GM12873 (cell line): ENCODE data around the gene NUP62.

Experiments
- CTCF ChIP-seq: IDR thresholded peaks from 2 replicates; pipeline ENCODE4 v1.5.1; 2012; ENCODE audit warnings: low read depth, mild to moderate bottlenecking, moderate library complexity, low read length, control low read depth; ENCODE audit not compliant: insufficient read depth; ENCODE audit errors: missing control alignments

The NUP62 gene

GRCh38 chr19:49929121-49929610, at the start of gene NUP62, which contains the start of gene ATF5:
TSS of gene NUP62 (minus strand) at chr19:49929504. CDS start at chr19:49909807, 19,697 bp downstream.
TSS of gene ATF5 (plus strand) at chr19:49929205. CDS start at chr19:49930851, 1,646 bp downstream.
- no peak for TF ChIP-seq CTCF

GRCh38 chr19:49978324-49978723, 49.0 kb upstream of the NUP62 start:
- TF ChIP-seq CTCF = no peak

- no peak for TF ChIP-seq CTCF
These were observed 48.6 kb upstream of the NUP62 start for GRCh38 chr19:49977881-49978280.

- no peak for TF ChIP-seq CTCF
These were observed 47.8 kb upstream of the NUP62 start for GRCh38 chr19:49977076-49977475.

- TF ChIP-seq CTCF = no peak
These were observed 47.2 kb upstream of the NUP62 start for GRCh38 chr19:49976496-49976895.

- no peak for TF ChIP-seq CTCF
These were observed 45.7 kb upstream of the NUP62 start for GRCh38 chr19:49975051-49975450.

GRCh38 chr19:49973987-49974386, 44.7 kb upstream of the NUP62 start:
- no peak for TF ChIP-seq CTCF
